Endothelial cell (in vitro differentiated cells): ENCODE data around the gene JPT1. TPM values are rescaled to one million over a fixed set of nuclear protein-coding genes. Genes with fewer than 3 reads are reported as not detected.
"Not testable (repeated sequence)": the region's sequence is repeated elsewhere in the genome, so short reads cannot be mapped to it uniquely, and the experiment has no call there.

ENCODE experiments used
- DNase-seq: peaks from one replicate; pipeline ENCODE4 v3.0.0; 2021; ENCODE audit warnings: low spot score
- H3K27ac Mint-ChIP-seq: one replicate; pipeline ENCODE4 v1.8.0; 2021; ENCODE audit warnings: mixed read lengths, inconsistent platforms; ENCODE audit not compliant: unreplicated experiment
- H3K27me3 Mint-ChIP-seq: one replicate; pipeline ENCODE4 v1.8.0; 2021; ENCODE audit warnings: mild to moderate bottlenecking, moderate library complexity, mixed read lengths, inconsistent platforms; ENCODE audit not compliant: unreplicated experiment
- H3K36me3 Mint-ChIP-seq: one replicate; pipeline ENCODE4 v1.8.0; 2021; ENCODE audit warnings: mild to moderate bottlenecking, low read depth, mixed read lengths, inconsistent platforms; ENCODE audit not compliant: unreplicated experiment
- H3K4me1 Mint-ChIP-seq: one replicate; pipeline ENCODE4 v1.8.0; 2021; ENCODE audit warnings: mild to moderate bottlenecking, mixed read lengths, inconsistent platforms; ENCODE audit not compliant: unreplicated experiment
- H3K4me3 Mint-ChIP-seq: one replicate; pipeline ENCODE4 v1.8.0; 2021; ENCODE audit warnings: mild to moderate bottlenecking, mixed read lengths, inconsistent platforms; ENCODE audit not compliant: unreplicated experiment
- H3K9me3 Mint-ChIP-seq: one replicate; pipeline ENCODE4 v1.8.0; 2021; ENCODE audit warnings: mixed read lengths, inconsistent platforms; ENCODE audit not compliant: unreplicated experiment
- CTCF ChIP-seq: fragments of 200-600 bp; sonication (generic); IDR thresholded peaks from one replicate; pipeline ENCODE4 v1.5.0; 2021; ENCODE audit warnings: antibody characterized with exemption; ENCODE audit not compliant: unreplicated experiment
- total RNA-seq: library from RNA; stranded (reverse); fragmentation: NEBNext Ultra II Directional; extraction: Animal tissue kit (Norgen Biotek cat#: 25700); gene quantifications from one replicate; pipeline ENCODE4 v1.2.1, GENCODE V29; 2021; ENCODE audit not compliant: unreplicated experiment

The JPT1 gene
- total RNA-seq, 1 donor from 2014 or later = 115 TPM

GRCh38 chr17:75129576-75129975 lies 24.7 kb downstream of the JPT1 start:
- H3K4me1 Mint-ChIP-seq = peaks cover 21% of the 10 kb centered on the region
- H3K27ac Mint-ChIP-seq = no peak overlapping the region
- H3K36me3 Mint-ChIP-seq = peaks cover 20% of the 10 kb centered on the region
- H3K27me3 Mint-ChIP-seq = peaks cover 11% of the 10 kb centered on the region
- TF ChIP-seq CTCF = no peak
- H3K9me3 Mint-ChIP-seq = no peaks in the 10 kb centered on the region
- no peak overlapping the region for H3K4me3 Mint-ChIP-seq
- no peak for DNase-seq

GRCh38 chr17:75128694-75129505 lies 25.4 kb downstream of the JPT1 start:
- no peak overlapping the region for H3K4me3 Mint-ChIP-seq
- H3K36me3 Mint-ChIP-seq = peaks cover 20% of the 10 kb centered on the region
- H3K9me3 Mint-ChIP-seq = no peaks in the 10 kb centered on the region
- peaks cover 11% of the 10 kb centered on the region for H3K27me3 Mint-ChIP-seq
- H3K27ac Mint-ChIP-seq = no peak overlapping the region
- no peak for DNase-seq
- no peak for TF ChIP-seq CTCF
- peaks cover 21% of the 10 kb centered on the region for H3K4me1 Mint-ChIP-seq

- not testable (repeated sequence) for H3K27me3 Mint-ChIP-seq, H3K9me3 Mint-ChIP-seq, DNase-seq, H3K27ac Mint-ChIP-seq
- peaks cover 20% of the 10 kb centered on the region for H3K36me3 Mint-ChIP-seq
- H3K4me3 Mint-ChIP-seq = peak overlapping the region; percentile 85
- H3K4me1 Mint-ChIP-seq = peaks cover 21% of the 10 kb centered on the region
These were observed 26.4 kb downstream of the JPT1 start for GRCh38 chr17:75127936-75128335.

GRCh38 chr17:75126954-75127353 lies 27.4 kb downstream of the JPT1 start:
- Mint-ChIP-seq H3K4me1 (peaks cover 21% of the 10 kb centered on the region), H3K9me3 (no peaks in the 10 kb centered on the region), H3K36me3 (peaks cover 16% of the 10 kb centered on the region), H3K4me3 (no peak overlapping the region), H3K27ac (no peak overlapping the region), H3K27me3 (peaks cover 5% of the 10 kb centered on the region)
- no peak for TF ChIP-seq CTCF
- DNase-seq = no peak

- Mint-ChIP-seq H3K27ac (peak overlapping the region; percentile 36), H3K4me3 (peak overlapping the region; percentile 42), H3K4me1 (peaks cover 21% of the 10 kb centered on the region), H3K27me3 (peaks cover 5% of the 10 kb centered on the region), H3K9me3 (no peaks in the 10 kb centered on the region), H3K36me3 (peaks cover 22% of the 10 kb centered on the region)
- DNase-seq = no peak
- no peak for TF ChIP-seq CTCF
These were observed 28.3 kb downstream of the JPT1 start for GRCh38 chr17:75125984-75126383.
